ENCODE measurements around the gene MTFR1L.

MTFR1L gene

DNA sequence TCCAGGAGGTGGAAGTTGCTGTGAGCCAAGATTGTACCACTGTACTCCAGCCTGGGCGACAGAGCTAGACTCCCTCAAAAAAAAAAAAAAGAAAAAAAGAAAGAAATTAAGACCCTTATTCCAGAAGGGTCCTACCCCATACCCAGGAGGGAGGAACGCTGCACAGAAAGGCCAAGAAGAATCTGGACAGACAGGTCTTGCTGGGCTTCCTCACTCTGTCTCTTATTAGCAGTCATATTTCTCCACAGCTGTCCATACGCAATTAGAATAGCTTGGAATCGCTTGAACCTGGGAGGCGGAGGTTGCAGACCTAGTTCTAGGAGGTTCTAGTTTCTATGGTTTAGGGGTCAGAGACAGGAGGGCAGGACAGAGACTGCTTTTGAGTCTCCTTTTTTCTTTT, 58.9 kb downstream of the MTFR1L start:
- no peak for DNase-seq (ENCODE audit: low read depth)

DNA sequence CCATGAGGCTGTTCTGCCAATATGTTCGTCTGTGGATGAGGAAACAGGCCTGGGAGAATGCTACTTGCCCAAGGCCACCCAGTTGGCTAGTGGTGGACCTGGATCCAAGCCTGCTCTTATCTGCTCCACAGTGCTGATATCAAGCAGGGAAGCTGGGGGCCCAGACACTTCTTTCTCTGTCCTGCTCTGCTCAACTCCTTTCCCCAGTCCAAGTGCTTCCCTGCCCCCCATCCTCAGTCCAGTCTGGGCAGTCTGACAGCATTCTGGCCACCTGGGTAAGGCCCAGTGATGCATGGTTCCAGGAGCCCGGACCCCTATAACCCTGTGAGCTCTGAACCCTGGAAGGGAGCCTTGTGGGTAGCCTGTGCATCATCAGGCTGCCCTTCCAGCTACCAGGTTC, 59.9 kb downstream of the MTFR1L start:
- DNase-seq (ENCODE audit: low read depth): no peak

DNA sequence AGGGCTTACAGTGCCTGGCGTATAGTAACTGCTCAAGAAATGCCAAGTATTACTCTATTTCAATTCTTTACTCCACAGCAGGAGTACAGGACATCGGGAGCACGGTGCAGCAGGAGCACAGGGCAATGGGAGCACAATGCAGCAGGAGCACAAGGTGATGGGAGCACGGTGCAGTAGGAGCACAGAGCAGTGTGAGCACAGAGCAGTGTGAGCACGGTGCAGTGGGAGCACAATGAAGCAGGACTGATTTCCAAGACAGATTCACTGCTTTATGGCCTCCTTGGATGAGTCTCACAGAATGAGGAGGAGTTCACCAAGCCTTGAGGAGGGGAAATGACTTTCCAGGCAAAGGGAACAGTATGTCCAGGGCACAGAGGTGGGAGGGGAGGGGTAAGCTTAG, 60.8 kb downstream of the MTFR1L start:
- no peak for DNase-seq (ENCODE audit: low read depth)

GRCh38 chr1:25881266-25881665, 61.5 kb downstream of the MTFR1L start:
- DNase-seq (ENCODE audit: low read depth): no peak
